NK-92 (cell line): ENCODE measurements around the gene PACSIN2.
"Not testable (repeated sequence)": the region's sequence is repeated elsewhere in the genome, so short reads cannot be mapped to it uniquely, and the experiment has no call there.

Experiments used
- DNase-seq: peaks from one replicate; lab custom pipeline; 2025; ENCODE audit not compliant: unreplicated experiment; lab: John Stamatoyannopoulos, UW

PACSIN2 gene, protein sequence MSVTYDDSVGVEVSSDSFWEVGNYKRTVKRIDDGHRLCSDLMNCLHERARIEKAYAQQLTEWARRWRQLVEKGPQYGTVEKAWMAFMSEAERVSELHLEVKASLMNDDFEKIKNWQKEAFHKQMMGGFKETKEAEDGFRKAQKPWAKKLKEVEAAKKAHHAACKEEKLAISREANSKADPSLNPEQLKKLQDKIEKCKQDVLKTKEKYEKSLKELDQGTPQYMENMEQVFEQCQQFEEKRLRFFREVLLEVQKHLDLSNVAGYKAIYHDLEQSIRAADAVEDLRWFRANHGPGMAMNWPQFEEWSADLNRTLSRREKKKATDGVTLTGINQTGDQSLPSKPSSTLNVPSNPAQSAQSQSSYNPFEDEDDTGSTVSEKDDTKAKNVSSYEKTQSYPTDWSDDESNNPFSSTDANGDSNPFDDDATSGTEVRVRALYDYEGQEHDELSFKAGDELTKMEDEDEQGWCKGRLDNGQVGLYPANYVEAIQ

GRCh38 chr22:43014869-43015676 lies at the start of gene PACSIN2:
PACSIN2 (minus strand) TSS chr22:43015149; CDS start chr22:42912080, 103,069 bp downstream.
- peak; percentile 95 for DNase-seq

GRCh38 chr22:43060183-43060582 lies 45.2 kb upstream of the PACSIN2 start:
- DNase-seq: no peak

DNA sequence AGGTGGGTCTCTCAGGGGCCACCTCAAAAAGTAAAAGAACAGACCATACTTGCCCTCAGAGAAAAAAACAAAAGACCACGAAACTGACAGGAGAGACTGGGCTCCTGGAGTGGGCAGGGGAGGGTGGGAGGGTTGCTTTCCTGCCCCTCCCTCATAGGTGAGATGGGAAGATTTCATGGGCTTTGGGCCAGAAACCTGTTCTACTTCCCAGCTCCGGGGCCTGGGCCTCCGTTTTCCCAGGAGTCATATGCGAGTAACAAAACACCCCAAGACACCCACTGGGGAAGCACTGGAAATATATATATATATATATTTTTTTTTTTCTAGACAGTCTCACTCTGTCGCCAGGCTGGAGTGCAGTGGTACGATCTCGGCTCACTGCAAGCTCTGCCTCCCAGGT lies 42.7 kb upstream of the PACSIN2 start:
- no peak for DNase-seq

DNA sequence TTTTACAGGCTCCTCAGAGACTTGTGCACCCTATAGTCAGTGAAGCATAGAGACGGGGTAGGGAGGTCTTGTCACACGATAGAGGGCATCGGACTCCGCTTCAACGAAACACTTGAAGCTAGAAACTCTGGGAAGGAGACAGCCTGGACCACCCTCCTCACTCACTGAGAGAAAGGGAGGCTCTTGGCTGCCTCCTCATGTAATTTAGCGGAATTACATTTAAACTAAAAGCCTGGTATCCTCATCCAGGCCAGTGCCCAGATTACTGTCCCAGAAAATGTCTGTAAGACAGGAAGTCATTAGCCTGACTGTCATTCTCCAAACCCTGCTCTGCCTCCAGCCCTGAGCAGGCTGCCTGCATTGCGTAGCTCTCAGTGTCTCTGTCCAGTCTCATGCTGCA lies 38.2 kb upstream of the PACSIN2 start:
- no peak for DNase-seq

DNA sequence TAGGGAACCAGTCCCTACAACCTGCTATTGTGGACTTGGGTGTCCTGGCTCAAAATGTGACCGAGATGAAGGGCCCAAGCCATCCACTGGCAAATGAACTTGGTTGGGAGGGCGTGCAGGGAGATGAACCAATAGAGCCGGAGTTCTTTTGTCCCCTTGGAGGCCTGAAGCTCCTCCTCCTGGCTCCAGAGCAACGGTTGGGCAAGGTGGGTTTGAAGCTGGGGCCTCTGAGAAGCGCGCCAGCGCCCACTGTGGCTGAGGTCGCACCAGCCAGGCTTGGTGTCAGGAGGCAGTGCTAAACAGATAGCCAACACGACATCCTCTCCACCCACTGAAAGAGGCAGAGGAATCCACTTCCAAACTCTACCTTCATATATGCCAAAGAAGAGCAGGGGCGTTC lies 36.0 kb upstream of the PACSIN2 start:
- no peak for DNase-seq

DNA sequence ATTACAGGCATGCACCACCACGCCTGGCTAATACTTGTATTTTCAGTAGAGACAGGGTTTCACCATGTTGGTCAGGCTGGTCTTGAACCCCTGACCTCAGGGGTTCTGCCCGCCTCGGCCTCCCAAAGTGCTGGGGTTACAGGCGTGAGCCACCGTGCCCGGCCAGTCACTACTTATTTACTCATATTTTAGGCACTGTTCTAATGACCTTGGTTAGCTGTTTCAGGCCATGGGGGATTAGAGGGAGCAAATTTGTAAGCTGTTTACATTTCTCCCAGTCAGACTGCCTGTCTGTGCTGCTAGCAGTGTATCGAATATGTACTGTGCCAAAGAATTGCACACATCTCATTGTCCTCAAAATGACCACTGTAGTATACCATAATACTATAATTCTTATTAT lies 32.7 kb upstream of the PACSIN2 start:
- no peak for DNase-seq

DNA sequence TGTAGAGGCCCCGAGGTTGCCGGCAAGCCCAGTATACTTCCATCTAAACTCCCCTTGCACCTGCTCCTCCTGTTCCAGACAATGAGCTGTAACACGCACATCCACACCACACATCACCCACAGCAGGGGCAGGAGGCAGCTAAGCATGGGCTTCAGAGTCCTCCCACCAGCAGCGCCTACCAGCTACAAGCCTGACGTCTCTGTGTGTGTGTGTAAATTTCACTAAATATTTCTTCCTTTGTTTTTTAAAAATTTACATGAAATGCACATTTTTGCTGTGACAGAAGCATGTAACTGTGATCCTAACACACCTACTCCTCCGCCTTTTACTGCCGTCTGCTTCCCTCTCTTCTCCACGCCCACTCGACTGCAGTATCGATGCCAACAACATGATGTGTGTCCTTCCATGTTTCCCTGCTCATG lies 29.4 kb upstream of the PACSIN2 start:
- DNase-seq: no peak

DNA sequence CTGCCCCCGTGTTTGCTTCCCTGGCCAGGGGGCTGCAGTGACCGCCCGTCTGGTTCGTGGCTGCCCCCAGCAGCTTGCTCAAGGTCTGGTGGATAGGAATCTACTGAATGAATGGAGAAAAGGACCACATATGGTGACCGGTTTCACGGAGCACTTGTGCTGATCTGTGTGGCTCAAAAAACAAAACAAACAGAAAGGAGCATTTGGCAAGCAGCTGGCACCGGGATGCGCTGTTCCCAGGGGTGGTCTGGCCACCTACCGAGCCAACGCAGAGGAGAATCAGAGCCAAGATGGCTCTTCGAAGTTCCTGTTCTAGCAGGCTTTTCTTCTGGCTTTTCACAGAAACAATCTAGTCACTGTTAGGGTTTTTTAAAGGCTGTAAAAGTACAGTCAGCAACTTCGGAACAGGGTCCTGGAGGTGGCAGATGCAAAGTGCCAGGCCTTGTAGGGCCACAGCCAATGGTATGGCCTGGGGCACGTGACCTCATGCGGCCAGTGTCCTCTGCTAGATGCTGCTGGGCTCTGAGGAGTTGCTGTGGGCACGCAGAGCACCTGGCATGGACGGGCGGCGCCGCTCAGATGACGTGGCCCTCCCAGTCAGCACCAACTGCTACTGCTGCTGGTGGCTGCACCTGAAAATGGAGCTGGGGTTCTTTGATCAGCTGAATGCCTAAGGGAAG lies 27.3 kb upstream of the PACSIN2 start:
- no peak for DNase-seq

- no peak for DNase-seq
These were observed 24.9 kb upstream of the PACSIN2 start for GRCh38 chr22:43039800-43040199.

DNA sequence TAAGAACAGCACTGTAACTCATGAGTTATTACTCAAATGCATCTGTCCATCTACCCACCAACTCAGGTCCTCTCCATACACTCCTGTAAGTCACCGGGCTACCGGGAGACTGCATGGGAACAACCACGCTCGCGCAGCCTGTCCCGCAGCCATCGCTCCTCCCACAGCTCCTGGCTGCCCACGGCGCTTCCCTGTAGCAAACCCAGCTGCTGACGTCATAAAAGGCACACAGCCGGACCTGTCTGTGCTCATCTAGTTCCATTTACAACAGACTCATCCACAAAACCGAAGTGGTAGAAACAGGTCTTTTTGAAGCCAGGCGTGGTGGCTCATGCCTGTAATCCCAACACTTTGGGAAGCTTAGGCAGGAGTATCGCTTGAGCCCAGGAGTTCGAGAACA lies 23.4 kb upstream of the PACSIN2 start:
- no peak for DNase-seq

DNA sequence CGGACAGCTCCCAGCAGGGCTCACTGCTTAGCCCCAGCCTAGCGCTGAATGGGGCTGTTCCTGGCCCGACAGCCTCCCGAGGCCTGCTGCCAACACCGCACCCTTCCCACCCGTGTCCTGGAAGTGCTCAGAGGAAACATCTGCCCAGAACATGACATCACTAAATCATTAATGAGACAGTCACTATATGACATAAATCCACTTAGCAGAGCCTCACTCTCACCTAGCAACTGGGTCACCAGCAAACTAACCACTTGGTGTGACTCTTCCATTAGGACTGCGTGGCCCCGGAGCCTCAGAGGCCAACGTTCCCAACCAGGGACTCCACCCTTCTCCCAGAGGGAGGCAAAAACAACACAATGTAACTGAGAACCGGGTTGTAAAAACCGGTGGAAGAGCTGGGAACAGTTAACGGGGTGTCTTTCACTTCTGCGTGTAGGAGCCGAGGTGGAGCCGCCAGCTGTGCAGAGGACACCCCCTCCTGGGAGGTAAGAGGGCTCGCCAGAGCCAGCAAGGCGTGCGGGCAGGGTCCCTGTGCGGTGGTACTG lies 21.4 kb upstream of the PACSIN2 start:
- DNase-seq: no peak

DNA sequence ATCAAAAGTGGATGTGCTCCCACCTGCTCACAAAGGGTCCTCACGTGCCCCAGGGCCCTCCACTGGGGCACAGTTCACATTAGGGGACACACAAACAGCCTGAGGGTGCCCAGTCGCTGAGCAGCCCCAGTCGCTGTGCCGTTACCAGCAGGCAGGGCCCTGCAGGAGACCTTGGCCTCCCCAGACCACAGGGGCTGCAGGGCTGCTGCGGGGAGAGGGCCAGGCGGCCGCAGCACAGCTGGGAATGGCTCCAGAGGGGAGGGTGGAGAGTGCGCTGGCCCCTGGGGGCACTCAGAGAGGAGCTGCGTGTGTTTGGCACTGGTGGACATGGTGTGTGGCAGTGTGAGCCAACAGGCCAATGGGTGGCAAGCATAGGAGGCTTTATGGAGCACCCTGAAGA lies 20.3 kb upstream of the PACSIN2 start:
- no peak for DNase-seq

DNA sequence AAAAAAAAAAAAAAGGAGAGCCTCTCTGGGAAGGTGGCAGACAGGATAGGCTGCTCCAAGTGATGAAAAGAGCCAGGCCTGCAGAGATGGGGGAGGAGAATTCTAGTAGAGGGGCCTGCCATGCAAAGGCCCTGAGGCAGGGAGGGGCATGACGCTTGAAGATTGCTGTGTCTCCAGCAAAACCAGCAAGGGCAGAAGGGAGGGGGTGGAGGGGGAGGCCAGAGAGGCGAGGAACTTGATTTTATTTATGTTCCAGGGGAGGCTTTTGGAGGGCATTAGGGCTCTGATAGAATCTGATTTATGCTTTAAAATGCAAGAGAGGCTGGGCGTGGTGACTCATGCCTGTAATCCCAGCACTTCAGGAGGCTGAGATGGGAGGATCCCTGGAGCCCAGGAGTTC lies 16.7 kb upstream of the PACSIN2 start:
- no peak for DNase-seq

DNA sequence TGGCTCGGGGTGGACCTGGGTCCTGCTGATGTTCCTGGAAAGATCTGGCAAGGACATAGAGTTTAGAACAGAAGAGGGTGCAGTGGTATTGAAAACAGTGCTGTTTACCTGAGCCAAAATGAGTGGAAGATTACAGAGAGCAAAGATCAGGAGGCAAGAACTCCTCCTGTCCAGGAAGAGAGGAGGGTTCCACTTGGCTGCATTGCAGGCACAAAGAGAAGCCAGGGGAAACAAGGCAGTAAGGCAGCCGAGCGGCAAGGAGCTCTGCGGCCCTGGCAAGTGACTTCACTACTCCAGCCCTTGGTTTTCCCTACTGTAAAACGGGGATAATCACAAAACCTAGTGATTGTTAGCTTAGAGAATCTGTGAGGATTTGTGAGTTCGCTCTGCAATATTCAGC lies 3.7 kb upstream of the PACSIN2 start:
- no peak for DNase-seq

DNA sequence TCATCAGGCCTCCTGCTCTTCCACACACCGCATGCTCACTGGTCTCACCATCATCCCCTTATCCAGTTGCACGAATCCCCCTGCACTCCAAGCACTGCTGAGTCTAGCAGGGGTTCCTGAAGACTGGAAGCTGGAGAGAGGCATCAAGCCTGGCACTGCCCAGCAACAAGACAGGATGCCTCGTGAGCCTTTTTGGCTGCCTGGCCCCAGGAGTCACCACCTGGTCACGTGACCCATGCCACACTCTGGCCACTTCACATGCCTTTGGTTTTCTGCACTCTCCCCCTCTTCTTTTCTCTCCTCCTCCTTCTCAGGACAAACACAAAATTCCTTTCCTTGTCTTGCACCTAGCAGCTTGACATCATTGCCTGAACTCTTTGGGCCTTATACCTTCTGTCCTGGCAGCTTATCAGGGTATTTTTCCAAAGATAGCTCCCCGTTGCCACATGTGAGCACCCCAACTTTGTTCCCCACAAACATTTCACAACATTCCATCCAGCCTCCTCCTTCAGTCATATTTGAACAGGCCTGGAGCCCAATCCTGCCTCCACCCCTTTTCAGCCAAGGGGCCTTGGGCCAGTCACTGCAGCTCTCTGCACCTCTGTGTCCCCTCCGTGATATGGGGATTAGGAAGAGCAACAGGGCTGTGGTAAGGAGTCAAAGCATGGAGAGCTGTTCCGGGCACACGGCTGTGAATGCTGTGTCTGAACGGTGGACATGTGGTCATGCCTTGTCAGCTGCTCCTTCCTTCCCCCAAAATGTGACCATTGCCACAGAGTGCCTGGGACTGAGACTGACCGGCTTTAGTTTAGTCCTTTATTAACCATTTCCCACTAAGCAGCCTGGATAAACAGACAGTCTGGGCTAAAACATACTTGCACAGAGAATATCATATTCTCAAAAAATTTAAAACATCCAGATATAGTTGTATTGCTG lies 2.8 kb upstream of the PACSIN2 start:
- no peak for DNase-seq

DNA sequence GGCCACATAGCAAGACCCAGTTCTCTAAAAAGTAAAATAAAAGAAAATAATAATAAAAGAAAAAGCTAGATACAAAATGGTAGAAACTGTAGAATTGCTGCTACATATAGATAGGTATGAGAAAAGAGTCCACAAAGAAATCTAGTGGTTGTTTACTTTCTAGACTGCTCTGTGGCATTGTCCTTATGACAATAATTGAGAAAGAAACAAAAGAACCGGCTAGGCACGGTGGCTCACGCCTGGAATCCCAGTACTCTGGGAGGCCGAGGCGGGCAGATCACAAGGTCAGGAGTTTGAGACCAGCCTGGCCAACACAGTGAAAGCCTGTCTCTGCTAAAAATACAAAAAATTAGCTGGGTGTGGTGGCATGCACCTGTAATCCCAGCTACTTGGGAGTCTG lies 1.2 kb upstream of the PACSIN2 start:
- not testable (repeated sequence) for DNase-seq

- DNase-seq: no peak
These were observed 711 bp upstream of the PACSIN2 start for GRCh38 chr22:43015677-43016042.

DNA sequence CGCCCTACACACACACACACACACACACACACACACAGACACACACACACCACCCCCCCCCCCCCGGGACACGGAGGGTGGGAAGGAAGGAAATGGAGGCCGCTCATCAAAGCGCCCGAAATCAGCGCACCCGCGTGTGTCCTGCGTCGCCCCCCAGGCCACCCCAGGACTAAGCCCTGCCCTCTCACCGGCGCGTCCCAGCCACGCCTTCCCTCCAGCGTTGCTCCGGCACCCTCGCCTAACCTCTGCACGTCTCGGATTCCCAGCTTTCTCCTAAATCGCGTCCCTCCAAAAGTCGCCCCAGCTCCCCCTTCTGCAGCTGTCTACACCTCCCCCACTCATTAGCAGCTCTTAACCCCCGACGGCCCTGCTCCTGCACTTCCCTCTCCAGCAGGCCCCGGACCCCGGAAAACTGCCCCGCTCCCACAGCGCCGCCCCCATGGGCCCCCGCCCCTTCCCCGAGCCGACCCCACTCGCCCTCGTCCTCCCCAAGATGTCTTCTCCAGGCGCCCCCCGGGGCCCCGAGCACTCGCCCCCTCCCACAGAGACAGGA lies 557 bp downstream of the PACSIN2 start:
- DNase-seq: no peak

GRCh38 chr22:43013355-43014315 lies 1.3 kb downstream of the PACSIN2 start:
- DNase-seq: no peak
